GM21786 (cell line): Measurements from ENCODE around the gene ADGRL3.

ENCODE experiments used
- ATAC-seq: cut with Tn5 transposase; IDR thresholded peaks from one replicate; pipeline ENCODE4 v1.9.1; 2021; ENCODE audit not compliant: unreplicated experiment

Gene ADGRL3

GRCh38 chr4:61531188-61531587, 331.1 kb downstream of the ADGRL3 start:
- ATAC-seq = no peak

GRCh38 chr4:61532336-61533000, 332.3 kb downstream of the ADGRL3 start:
- no peak for ATAC-seq

GRCh38 chr4:61533140-61533539, 333.0 kb downstream of the ADGRL3 start:
- ATAC-seq = no peak

- ATAC-seq = no peak
These were observed 340.8 kb downstream of the ADGRL3 start for GRCh38 chr4:61540944-61541343.

- no peak for ATAC-seq
These were observed 341.3 kb downstream of the ADGRL3 start for GRCh38 chr4:61541459-61541858.

GRCh38 chr4:61543976-61544375, 343.9 kb downstream of the ADGRL3 start:
- ATAC-seq = no peak

GRCh38 chr4:61545902-61546480, 345.9 kb downstream of the ADGRL3 start:
- ATAC-seq = no peak

GRCh38 chr4:61549336-61549735, 349.2 kb downstream of the ADGRL3 start:
- ATAC-seq = no peak

GRCh38 chr4:61553557-61554125, 353.5 kb downstream of the ADGRL3 start:
- no peak for ATAC-seq

GRCh38 chr4:61555789-61556188, 355.7 kb downstream of the ADGRL3 start:
- no peak for ATAC-seq

GRCh38 chr4:61556277-61556676, 356.2 kb downstream of the ADGRL3 start:
- ATAC-seq = no peak

GRCh38 chr4:61559396-61559795, 359.3 kb downstream of the ADGRL3 start:
- no peak for ATAC-seq

GRCh38 chr4:61561028-61561427, 360.9 kb downstream of the ADGRL3 start:
- no peak for ATAC-seq

- ATAC-seq = no peak
These were observed 371.8 kb downstream of the ADGRL3 start for GRCh38 chr4:61571761-61572559.

GRCh38 chr4:61575796-61576195, 375.7 kb downstream of the ADGRL3 start:
- ATAC-seq = no peak

GRCh38 chr4:61579786-61580185, 379.7 kb downstream of the ADGRL3 start:
- no peak for ATAC-seq

GRCh38 chr4:61580721-61581377, 380.7 kb downstream of the ADGRL3 start:
- ATAC-seq = no peak

GRCh38 chr4:61583696-61584095, 383.6 kb downstream of the ADGRL3 start:
- ATAC-seq = no peak

- no peak for ATAC-seq
These were observed 388.7 kb downstream of the ADGRL3 start for GRCh38 chr4:61588621-61589402.

GRCh38 chr4:61590881-61591280, 390.8 kb downstream of the ADGRL3 start:
- no peak for ATAC-seq
